ENCODE measurements around the gene GFI1.

The GFI1 gene

DNA sequence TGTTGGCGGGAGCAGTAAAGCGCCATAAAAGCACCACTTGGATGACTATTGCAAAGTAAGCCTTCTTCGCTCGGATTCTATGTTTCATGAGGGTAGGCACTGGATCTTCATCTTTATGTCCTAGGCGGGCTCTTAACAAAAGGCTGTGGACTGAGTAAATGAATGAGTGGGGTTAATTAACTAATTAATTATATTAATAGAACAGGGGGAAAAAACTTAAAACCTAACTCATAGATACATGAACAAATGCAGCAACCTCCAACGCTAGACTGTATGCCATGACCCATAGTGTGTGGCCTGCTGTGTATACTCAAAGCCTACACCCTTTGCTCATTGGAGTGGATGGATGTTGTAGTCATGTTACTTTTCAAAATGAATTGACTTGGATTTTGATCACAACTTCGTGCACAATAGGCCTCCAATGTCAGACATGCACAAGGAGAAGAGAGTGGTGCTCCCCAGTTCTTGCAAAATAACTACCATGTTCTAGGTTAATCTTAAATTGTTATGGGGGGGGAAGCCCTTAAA, 417 bp upstream of the GFI1 start:
- FAIRE-seq: no peak

GRCh38 chr1:92485381-92486250, 1.1 kb downstream of the GFI1 start:
- FAIRE-seq: no peak

GRCh38 chr1:92484472-92485380, 2.0 kb downstream of the GFI1 start:
- no peak for FAIRE-seq

GRCh38 chr1:92483610-92484471, 2.9 kb downstream of the GFI1 start:
- no peak for FAIRE-seq

- no peak for FAIRE-seq
These were observed 3.8 kb downstream of the GFI1 start for GRCh38 chr1:92482665-92483609.

- FAIRE-seq: no peak
These were observed 4.6 kb downstream of the GFI1 start for GRCh38 chr1:92481971-92482664.

- FAIRE-seq: no peak
These were observed 5.2 kb downstream of the GFI1 start for GRCh38 chr1:92481599-92481925.

GRCh38 chr1:92480813-92481598, 5.7 kb downstream of the GFI1 start:
- no peak for FAIRE-seq

GRCh38 chr1:92480200-92480812, 6.4 kb downstream of the GFI1 start:
- no peak for FAIRE-seq

DNA sequence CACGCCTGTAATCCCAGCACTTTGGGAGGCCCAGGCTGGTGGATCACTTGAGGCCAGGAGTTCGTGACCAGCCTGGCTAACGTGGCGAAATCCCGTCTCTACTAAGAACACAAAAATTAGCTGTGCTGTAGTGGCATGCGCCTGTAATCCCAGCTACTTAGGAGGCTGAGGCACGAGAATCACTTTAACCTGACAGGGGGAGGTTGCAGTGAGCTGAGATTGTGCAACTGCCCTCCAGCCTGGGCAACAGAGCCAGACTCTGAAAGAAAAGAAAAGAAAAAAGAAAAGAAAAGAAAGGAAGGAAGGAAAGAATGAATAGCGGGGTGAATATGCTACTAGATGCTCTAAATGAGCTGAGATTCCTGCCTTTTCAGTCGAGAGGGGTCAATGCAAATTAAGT, 7.1 kb downstream of the GFI1 start:
- FAIRE-seq: no peak

GRCh38 chr1:92478393-92478792, 8.3 kb downstream of the GFI1 start:
- no peak for FAIRE-seq

- FAIRE-seq: no peak
These were observed 10.6 kb downstream of the GFI1 start for GRCh38 chr1:92476071-92476631.

DNA sequence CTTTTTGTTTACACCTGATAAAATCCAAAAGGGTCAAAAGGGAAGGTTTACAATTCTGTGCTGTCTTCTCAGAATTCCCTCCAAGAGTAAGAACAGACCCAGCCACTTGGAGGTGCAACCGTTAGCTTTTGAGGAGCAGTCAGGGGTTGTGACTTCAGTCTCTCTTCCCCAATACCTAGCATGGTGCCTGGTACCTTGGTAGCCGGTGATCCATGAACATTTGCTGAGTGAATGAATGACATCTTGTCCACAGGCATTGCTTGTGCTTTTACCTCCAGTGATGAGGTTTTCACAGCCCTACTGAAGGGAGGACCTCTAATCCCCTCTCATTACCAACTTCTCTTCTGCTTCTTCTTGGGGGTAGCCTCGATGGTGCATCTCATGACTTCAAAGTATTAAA, 11.7 kb downstream of the GFI1 start:
- FAIRE-seq: no peak

- FAIRE-seq: no peak
These were observed 12.8 kb downstream of the GFI1 start for GRCh38 chr1:92473781-92474495.

- no peak for FAIRE-seq
These were observed 16.5 kb downstream of the GFI1 start for GRCh38 chr1:92470216-92470615.

- FAIRE-seq: no peak
These were observed 19.9 kb downstream of the GFI1 start for GRCh38 chr1:92466683-92467352.

DNA sequence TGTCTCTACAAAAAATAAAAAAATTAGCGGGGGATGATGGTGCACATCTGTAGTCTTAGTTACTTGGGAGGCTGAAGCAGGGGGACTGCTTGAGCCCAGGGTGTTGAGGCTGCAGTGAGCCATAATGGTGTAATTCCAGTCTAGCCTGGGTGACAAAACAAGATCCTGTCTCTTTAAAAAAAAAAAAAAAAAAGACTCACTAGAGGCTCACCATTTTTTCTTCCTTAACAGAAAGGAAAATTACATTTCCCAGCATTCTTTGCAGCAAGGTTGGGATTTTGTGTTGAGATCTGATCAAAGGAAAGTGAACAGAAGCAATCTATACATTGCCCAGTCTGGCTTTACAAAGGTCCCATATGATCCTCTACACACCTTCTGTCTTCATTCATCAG, 21.5 kb downstream of the GFI1 start:
- no peak for FAIRE-seq

Data from TTC549 (cell line).